Vagina (tissue), 2 donors: Measurements from ENCODE around the gene MYO1D. TPM values are rescaled to one million over a fixed set of nuclear protein-coding genes. Genes with fewer than 3 reads are reported as not detected.

Experiments
- DNase-seq, 2 donors: peaks; one replicate each; pipeline ENCODE4 v3.0.0-alpha.2; 2017; ENCODE audit errors: extremely low spot score in 2 of 2
- H3K27ac ChIP-seq: fragments of 200-600 bp; sonication (generic); one replicate; pipeline ENCODE4 v1.5.1; 2019
- H3K27me3 ChIP-seq: fragments of 200-600 bp; sonication (generic); one replicate; pipeline ENCODE4 v1.5.1; 2019
- H3K36me3 ChIP-seq, 2 donors: fragments of 200-600 bp; sonication (generic); one replicate each; pipeline ENCODE4 v1.5.1; 2017 to 2019
- H3K4me1 ChIP-seq: fragments of 200-600 bp; sonication (generic); one replicate; pipeline ENCODE4 v1.5.1; 2019
- H3K4me3 ChIP-seq, 2 donors: fragments of 200-600 bp; sonication (generic); 1 replicate in 1 of 2; 2 replicates in 1 of 2; pipeline ENCODE4 v1.5.1; 2016 to 2019
- H3K9me3 ChIP-seq: fragments of 200-600 bp; sonication (generic); one replicate; pipeline ENCODE4 v1.5.1; 2019
- CTCF ChIP-seq, 3 experiments: fragments of 450-650 bp in 2 of 3; fragments of 200-600 bp in 1 of 3; sonication (generic) in 1 of 3; IDR thresholded peaks; one replicate each; pipeline ENCODE4 v1.5.1; 2017 to 2019; ENCODE audit warnings: antibody characterized with exemption in 3 of 3, mild to moderate bottlenecking in 2 of 3, moderate library complexity in 2 of 3
- POLR2A ChIP-seq, 2 donors: fragments of 450-650 bp; IDR thresholded peaks; one replicate each; pipeline ENCODE4 v1.6.1; 2017; ENCODE audit warnings: antibody characterized with exemption in 2 of 2, mild to moderate bottlenecking in 2 of 2, moderate library complexity in 2 of 2
- POLR2AphosphoS5 ChIP-seq, 2 donors: sonication (generic); formaldehyde crosslinking; IDR thresholded peaks; one replicate each; pipeline ENCODE4 v1.9.0; 2017; ENCODE audit warnings: antibody characterized with exemption in 2 of 2, mild to moderate bottlenecking in 2 of 2, low read depth in 1 of 2; ENCODE audit not compliant: insufficient read depth in 1 of 2
- intact Hi-C: fragments of 100-400 bp; cut with DNase I; formaldehyde crosslinking; loops from one replicate; pipeline ENCODE4 v1.15.1; 2023
- total RNA-seq: library from RNA; depleted of rRNA; stranded (reverse); fragments of >200 nt; gene quantifications from one replicate; pipeline ENCODE4 v1.2.3, GENCODE V29; 2016

Gene MYO1D
- total RNA-seq, 1 donor from 2014 or later, result 44.7 TPM

DNA sequence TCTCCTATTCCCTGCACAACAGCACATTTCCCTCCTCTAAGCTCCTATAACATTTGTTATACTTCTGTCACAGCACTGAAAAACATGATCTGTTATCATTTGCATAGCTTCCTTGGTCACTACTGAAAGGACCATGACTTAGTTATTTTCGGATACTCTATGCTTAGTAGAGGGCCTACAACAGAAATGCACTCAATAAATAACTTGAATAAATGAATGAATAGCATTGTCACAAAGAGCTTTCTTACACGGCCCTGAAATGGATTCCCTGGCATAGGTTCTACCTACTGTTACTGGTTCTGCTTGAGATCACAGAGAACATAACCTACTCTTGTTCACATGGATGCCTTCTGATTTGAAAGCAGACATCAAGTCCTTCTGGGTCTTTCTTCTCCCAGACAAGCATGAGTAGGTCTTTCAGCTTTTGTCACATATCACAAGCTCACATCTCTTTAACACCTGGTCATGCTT is 41.6 kb downstream of the MYO1D start:
- H3K27me3 ChIP-seq, result no peaks in the 10 kb centered on the region
- no peak overlapping the region for H3K27ac ChIP-seq
- no peak for DNase-seq
- no peaks in the 10 kb centered on the region for H3K36me3 ChIP-seq
- TF ChIP-seq CTCF (IDR thresholded peaks at IDR 0.05), result no peak
- TF ChIP-seq POLR2A (IDR thresholded peaks at IDR 0.05), result no peak
- no peak for TF ChIP-seq POLR2AphosphoS5 (IDR thresholded peaks at IDR 0.05; ENCODE audit: insufficient read depth in 1 of 2, low read depth in 1 of 2)
- H3K4me3 ChIP-seq, result no peak overlapping the region
- no peaks in the 10 kb centered on the region for H3K4me1 ChIP-seq
- no peaks in the 10 kb centered on the region for H3K9me3 ChIP-seq
- intact Hi-C loops, result no loop called here

DNA sequence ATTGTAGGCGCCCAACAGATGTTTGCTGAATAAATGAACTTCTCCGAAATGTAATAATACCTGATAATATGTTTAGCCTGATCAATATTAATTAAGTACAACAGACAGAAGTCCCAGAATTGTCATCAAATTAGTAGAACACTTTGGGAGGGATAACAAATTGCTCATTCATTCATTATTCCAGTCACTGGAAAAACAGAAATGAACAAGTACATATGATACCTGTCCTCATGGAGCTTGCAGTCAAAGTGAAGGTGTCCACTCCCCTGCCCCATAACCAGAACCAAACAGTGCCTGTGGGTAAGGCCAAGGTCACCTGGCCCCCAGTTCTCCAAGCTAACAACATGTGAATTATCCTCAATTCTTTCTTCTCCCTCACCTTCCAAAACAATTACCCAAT is 42.8 kb downstream of the MYO1D start:
- TF ChIP-seq POLR2A (IDR thresholded peaks at IDR 0.05) (no peak), POLR2AphosphoS5 (IDR thresholded peaks at IDR 0.05; ENCODE audit: insufficient read depth in 1 of 2, low read depth in 1 of 2) (no peak), CTCF (IDR thresholded peaks at IDR 0.05) (no peak)
- Histone ChIP-seq H3K4me3 (no peak overlapping the region), H3K27ac (no peak overlapping the region), H3K4me1 (no peaks in the 10 kb centered on the region), H3K27me3 (no peaks in the 10 kb centered on the region), H3K9me3 (no peaks in the 10 kb centered on the region), H3K36me3 (no peaks in the 10 kb centered on the region)
- intact Hi-C loops, result no loop called here
- no peak for DNase-seq

DNA sequence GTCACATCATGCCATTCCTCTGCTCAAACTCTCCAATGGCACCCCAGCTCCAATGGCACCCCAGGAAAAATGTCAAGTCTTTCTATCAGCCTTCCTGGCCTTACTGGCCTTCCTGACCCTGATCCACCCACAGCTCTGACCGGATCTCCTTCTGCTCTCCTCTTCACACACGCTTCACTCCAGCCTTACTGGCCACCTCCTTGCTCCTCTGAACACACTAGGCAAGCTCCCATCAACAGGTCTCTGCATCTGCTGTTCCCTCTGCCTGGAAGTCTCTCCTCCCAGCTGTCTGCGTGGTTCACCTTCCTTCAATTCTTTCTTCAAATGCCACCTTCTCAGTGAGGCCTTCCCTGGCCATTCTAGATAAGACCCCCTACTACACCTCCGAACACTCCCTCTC is 43.4 kb downstream of the MYO1D start:
- intact Hi-C loops, result no loop called here
- H3K4me1 ChIP-seq, result peaks cover 4% of the 10 kb centered on the region
- H3K27ac ChIP-seq, result no peak overlapping the region
- TF ChIP-seq CTCF (IDR thresholded peaks at IDR 0.05) (no peak), POLR2A (IDR thresholded peaks at IDR 0.05) (no peak), POLR2AphosphoS5 (IDR thresholded peaks at IDR 0.05; ENCODE audit: insufficient read depth in 1 of 2, low read depth in 1 of 2) (no peak)
- DNase-seq, result no peak
- H3K27me3 ChIP-seq, result no peaks in the 10 kb centered on the region
- H3K4me3 ChIP-seq, result no peak overlapping the region
- H3K9me3 ChIP-seq, result no peaks in the 10 kb centered on the region
- no peaks in the 10 kb centered on the region for H3K36me3 ChIP-seq

DNA sequence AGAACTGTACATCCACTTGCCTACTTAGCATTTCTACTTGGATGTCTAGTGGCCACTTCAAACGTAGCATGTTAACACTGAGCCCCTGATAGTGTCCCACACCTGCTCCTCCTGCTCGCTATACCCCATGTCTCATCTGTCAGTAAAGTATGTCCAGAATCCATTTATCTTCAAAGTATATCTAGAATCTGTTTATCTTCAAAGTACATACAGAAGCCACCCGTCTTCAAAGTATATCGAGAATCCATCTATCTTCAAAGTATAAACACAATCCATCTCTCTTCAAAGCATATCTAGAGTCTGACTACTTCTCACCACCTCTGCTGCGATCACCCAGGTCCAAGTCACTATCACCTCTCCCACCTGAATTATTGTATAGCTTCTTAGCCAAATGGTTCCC is 43.8 kb downstream of the MYO1D start:
- Histone ChIP-seq H3K27ac (no peak overlapping the region), H3K27me3 (no peaks in the 10 kb centered on the region), H3K4me3 (no peak overlapping the region), H3K36me3 (no peaks in the 10 kb centered on the region), H3K4me1 (peaks cover 6% of the 10 kb centered on the region), H3K9me3 (no peaks in the 10 kb centered on the region)
- no peak for TF ChIP-seq CTCF (IDR thresholded peaks at IDR 0.05)
- intact Hi-C loops, result no loop called here
- DNase-seq, result no peak

- TF ChIP-seq CTCF (IDR thresholded peaks at IDR 0.05) (no peak), POLR2AphosphoS5 (IDR thresholded peaks at IDR 0.05; ENCODE audit: insufficient read depth in 1 of 2, low read depth in 1 of 2) (no peak), POLR2A (IDR thresholded peaks at IDR 0.05) (no peak)
- Histone ChIP-seq H3K9me3 (no peaks in the 10 kb centered on the region), H3K27ac (no peak overlapping the region), H3K36me3 (no peaks in the 10 kb centered on the region), H3K4me1 (peaks cover 6% of the 10 kb centered on the region), H3K27me3 (no peaks in the 10 kb centered on the region), H3K4me3 (no peak overlapping the region)
- no peak for DNase-seq
- intact Hi-C loops, result no loop called here
Measured at GRCh38 chr17:32831627-32832243, 45.2 kb downstream of the MYO1D start.
